HCT116 (cell line): ENCODE measurements around the gene GYPC. TPM values are rescaled to one million over a fixed set of nuclear protein-coding genes. Genes with fewer than 3 reads are reported as not detected.

Experiments
- ATAC-seq: fragments of 200-7000 bp; cut with Tn5 transposase; 2 replicates; pipeline ENCODE4 v1.9.1; 2020; ENCODE audit warnings: mild to moderate bottlenecking, moderate library complexity
- BruUV-seq: library from RNA; stranded (reverse); fragments of 400-500 nt; replicated peaks from 2 replicates; lab custom pipeline; 2021; lab: Mats Ljungman, UMichigan
- CTCF ChIA-PET: fragments of 300-600 bp; sonication (Branson Sonifier 250); formaldehyde crosslinking; loops from one replicate; lab custom pipeline; 2021; ENCODE audit warnings: antibody characterized with exemption; lab: Charles Lee
- POLR2A ChIA-PET: fragments of 300-600, 350-600 bp; sonication (Branson Sonifier 250); formaldehyde crosslinking; loops from one replicate; lab custom pipeline; 2021; ENCODE audit warnings: antibody characterized with exemption; lab: Charles Lee
- RAD21 ChIA-PET, 2 experiments: fragments of 300-600 bp; sonication (Branson Sonifier 250); formaldehyde crosslinking; loops; one replicate each; lab custom pipeline; 2023; ENCODE audit warnings: low total read pairs in 2 of 2; ENCODE audit not compliant: uncharacterized antibody in 2 of 2, unreplicated experiment in 2 of 2, low non-redundant PET in 1 of 2; lab: Charles Lee
- DNase-seq: peaks from one replicate; pipeline ENCODE4 v3.0.0-alpha.2; 2010; ENCODE audit warnings: low read depth, low spot score
- H2AFZ ChIP-seq: fragments of 200-600 bp; shearing (Covaris generic), sonication (generic); 2 replicates; pipeline ENCODE4 v1.6.1; 2017; ENCODE audit warnings: low read depth, mixed run types, mixed read lengths, antibody characterized with exemption, low read length; ENCODE audit not compliant: poor library complexity, severe bottlenecking
- H3K27ac ChIP-seq: 2 replicates; pipeline ENCODE4 v1.5.1; 2012; ENCODE audit warnings: low read depth, low read length
- H3K27me3 ChIP-seq: fragments of 200-600 bp; sonication (generic); 2 replicates; pipeline ENCODE4 v1.6.1; 2016; ENCODE audit warnings: mixed run types, low read length, mixed read lengths; ENCODE audit not compliant: insufficient read depth
- H3K36me3 ChIP-seq, 2 experiments: fragments of 200-500 bp in 1 of 2; fragments of 200-600 bp in 1 of 2; sonication (Bioruptor generic) in 1 of 2; sonication (generic) in 1 of 2; 2 replicates each; pipeline versions ENCODE4 v1.5.1 to v1.6.1; 2014 to 2016; ENCODE audit warnings: low read length in 2 of 2, inconsistent platforms in 1 of 2, mixed read lengths in 1 of 2, mixed run types in 1 of 2; ENCODE audit not compliant: insufficient read depth in 2 of 2, control insufficient read depth in 1 of 2
- H3K4me1 ChIP-seq, 2 experiments: fragments of 200-600 bp in 1 of 2; sonication (generic) in 1 of 2; 2 replicates each; pipeline versions ENCODE4 v1.5.1 to v1.6.1; 2012 to 2017; ENCODE audit warnings: low read length in 2 of 2, inconsistent platforms in 1 of 2, mild to moderate bottlenecking in 1 of 2, mixed read lengths in 1 of 2, mixed run types in 1 of 2, moderate library complexity in 1 of 2; ENCODE audit not compliant: insufficient read depth in 2 of 2, control insufficient read depth in 1 of 2
- H3K4me2 ChIP-seq: fragments of 200-600 bp; sonication (generic); 2 replicates; pipeline ENCODE4 v1.6.1; 2017; ENCODE audit warnings: mixed run types, low read length, mixed read lengths
- H3K4me3 ChIP-seq, 2 experiments: fragments of 200-600 bp in 1 of 2; sonication (generic) in 1 of 2; replicated peaks in 1 of 2; 2 replicates each; pipeline ENCODE4 v1.5.1; 2011 to 2016; ENCODE audit warnings: low read length in 2 of 2, control low read depth in 1 of 2, low read depth in 1 of 2, mild to moderate bottlenecking in 1 of 2, mixed read lengths in 1 of 2, mixed run types in 1 of 2
- H3K79me2 ChIP-seq: fragments of 200-600 bp; sonication (generic); 2 replicates; pipeline ENCODE4 v1.6.1; 2017; ENCODE audit warnings: mild to moderate bottlenecking, mixed run types, low read length, moderate library complexity, mixed read lengths; ENCODE audit not compliant: insufficient read depth
- H3K9ac ChIP-seq: fragments of 200-600 bp; sonication (generic); 2 replicates; pipeline ENCODE4 v1.6.1; 2016; ENCODE audit warnings: low read length, mixed read lengths
- H3K9me2 ChIP-seq: fragments of 200-600 bp; sonication (generic), shearing (Covaris generic); 2 replicates; pipeline ENCODE4 v1.6.1; 2017; ENCODE audit warnings: mixed run types, mild to moderate bottlenecking, moderate library complexity; ENCODE audit not compliant: insufficient read depth
- H3K9me3 ChIP-seq, 2 experiments: fragments of 200-500 bp in 1 of 2; fragments of 200-600 bp in 1 of 2; sonication (Bioruptor generic) in 1 of 2; sonication (generic) in 1 of 2; 2 replicates each; pipeline ENCODE4 v1.6.1; 2014 to 2017; ENCODE audit warnings: low read length in 2 of 2, mixed read lengths in 2 of 2, inconsistent platforms in 1 of 2, low read depth in 1 of 2, mild to moderate bottlenecking in 1 of 2, mixed run types in 1 of 2, moderate library complexity in 1 of 2; ENCODE audit not compliant: control insufficient read depth in 1 of 2, insufficient read depth in 1 of 2
- H4K20me1 ChIP-seq: fragments of 200-600 bp; sonication (generic), shearing (Covaris generic); 2 replicates; pipeline ENCODE4 v1.6.1; 2017; ENCODE audit warnings: mixed run types, mild to moderate bottlenecking, moderate library complexity; ENCODE audit not compliant: insufficient read depth
- CBX3 ChIP-seq: IDR thresholded peaks from 2 replicates; pipeline ENCODE4 v1.6.1; 2012; ENCODE audit warnings: low read depth
- CEBPB ChIP-seq: IDR thresholded peaks from 2 replicates; pipeline ENCODE4 v1.6.1; 2012; ENCODE audit warnings: low read depth
- ELF1 ChIP-seq: IDR thresholded peaks from 2 replicates; pipeline ENCODE4 v1.6.1; 2012; ENCODE audit warnings: low read depth, borderline replicate concordance
- EZH2 ChIP-seq: fragments of 200-600 bp; sonication (generic); IDR thresholded peaks from 2 replicates; pipeline ENCODE4 v1.6.1; 2017; ENCODE audit warnings: antibody characterized with exemption, mixed run types
- POLR2A ChIP-seq: IDR thresholded peaks from 2 replicates; pipeline ENCODE4 v1.7.0; 2011; ENCODE audit warnings: borderline replicate concordance; ENCODE audit not compliant: insufficient read depth, insufficient read length; ENCODE audit errors: extremely low read depth
- POLR2AphosphoS5 ChIP-seq: IDR thresholded peaks from 2 replicates; pipeline ENCODE4 v1.6.1; 2011; ENCODE audit warnings: mild to moderate bottlenecking, low read depth, low read length, moderate library complexity
- RAD21 ChIP-seq: IDR thresholded peaks from 2 replicates; pipeline ENCODE4 v1.6.1; 2012; ENCODE audit warnings: low read depth, mild to moderate bottlenecking
- SIN3A ChIP-seq: IDR thresholded peaks from 2 replicates; pipeline ENCODE4 v1.6.1; 2012; ENCODE audit warnings: low read depth
- SP1 ChIP-seq: IDR thresholded peaks from 2 replicates; pipeline ENCODE4 v1.6.1; 2012; ENCODE audit warnings: low read depth
- SRF ChIP-seq: IDR thresholded peaks from 2 replicates; pipeline ENCODE4 v1.6.1; 2012; ENCODE audit warnings: low read depth
- TCF7L2 ChIP-seq: IDR thresholded peaks from 2 replicates; pipeline ENCODE4 v1.7.0; 2011; ENCODE audit warnings: borderline replicate concordance, inconsistent platforms; ENCODE audit not compliant: insufficient read depth, insufficient read length; ENCODE audit errors: extremely low read depth
- YY1 ChIP-seq: IDR thresholded peaks from 2 replicates; pipeline ENCODE4 v1.6.1; 2011; ENCODE audit warnings: low read length, low read depth, moderate library complexity, mild to moderate bottlenecking; ENCODE audit not compliant: insufficient replicate concordance; ENCODE audit errors: extremely low read depth
- ZFX ChIP-seq: fragments of 450-650 bp; IDR thresholded peaks from 2 replicates; pipeline ENCODE4 v1.6.1; 2017
- ZNF274 ChIP-seq: fragments of 200-500 bp; sonication (Bioruptor generic); IDR thresholded peaks from 2 replicates; pipeline ENCODE4 v1.6.1; 2014; ENCODE audit warnings: mild to moderate bottlenecking, low read depth, low read length, inconsistent platforms
- intact Hi-C: fragments of 100-400 bp; cut with micrococcal nuclease; formaldehyde crosslinking; loops from 2 replicates; pipeline ENCODE4 v1.10.0; 2022
- total RNA-seq: library from RNA; stranded (reverse); gene quantifications from one replicate; pipeline ENCODE4 v1.2.1, GENCODE V29; 2021; ENCODE audit not compliant: unreplicated experiment
- TF ChIP-seq, protein P1 (sequence below): IDR thresholded peaks from 2 replicates; pipeline ENCODE4 v1.6.1; 2012
- TF ChIP-seq, protein P2 (sequence below): IDR thresholded peaks from 2 replicates; pipeline ENCODE4 v1.6.1; 2012
- TF ChIP-seq, protein P3 (sequence below): IDR thresholded peaks from 2 replicates; pipeline ENCODE4 v1.6.1; 2012; ENCODE audit warnings: low read depth
- TF ChIP-seq, protein P4 (sequence below): IDR thresholded peaks from 2 replicates; pipeline ENCODE4 v1.6.1; 2011; ENCODE audit warnings: mild to moderate bottlenecking, low read length, moderate library complexity; ENCODE audit not compliant: insufficient replicate concordance; ENCODE audit errors: extremely low read depth

GYPC gene
- total RNA-seq, 1 experiment from 2014 or later, result 0.66 TPM

DNA sequence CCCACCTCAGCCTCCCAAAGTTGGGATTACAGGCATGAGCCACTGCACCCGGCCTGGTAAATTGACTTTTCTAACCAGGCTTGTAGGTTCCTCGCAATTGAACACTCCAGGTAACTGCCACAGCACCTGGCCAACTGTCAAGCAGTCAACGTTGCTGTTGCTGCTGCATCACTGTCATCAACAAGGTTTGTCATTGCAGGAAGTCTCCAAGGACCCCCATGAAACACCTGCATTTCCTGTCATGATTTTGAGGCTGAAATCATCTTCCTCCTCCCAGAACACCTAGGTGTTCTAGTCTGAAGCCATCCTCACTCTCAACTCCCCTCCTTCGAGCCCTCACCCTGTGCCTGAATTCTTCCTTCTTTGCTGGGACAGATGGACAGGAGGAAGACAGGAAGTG, 29.7 kb downstream of the GYPC start:
- TF ChIP-seq EZH2, result no peak
- no peak for TF ChIP-seq POLR2AphosphoS5
- TF ChIP-seq, protein P1, sequence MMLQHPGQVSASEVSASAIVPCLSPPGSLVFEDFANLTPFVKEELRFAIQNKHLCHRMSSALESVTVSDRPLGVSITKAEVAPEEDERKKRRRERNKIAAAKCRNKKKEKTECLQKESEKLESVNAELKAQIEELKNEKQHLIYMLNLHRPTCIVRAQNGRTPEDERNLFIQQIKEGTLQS, result no peak
- TF ChIP-seq, protein P2, sequence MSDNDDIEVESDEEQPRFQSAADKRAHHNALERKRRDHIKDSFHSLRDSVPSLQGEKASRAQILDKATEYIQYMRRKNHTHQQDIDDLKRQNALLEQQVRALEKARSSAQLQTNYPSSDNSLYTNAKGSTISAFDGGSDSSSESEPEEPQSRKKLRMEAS, result no peak
- TF ChIP-seq CBX3, result no peak
- no peak for TF ChIP-seq SP1
- TF ChIP-seq ELF1, result no peak
- no peak for TF ChIP-seq RAD21
- no peak for TF ChIP-seq ZNF274
- TF ChIP-seq, protein P3, sequence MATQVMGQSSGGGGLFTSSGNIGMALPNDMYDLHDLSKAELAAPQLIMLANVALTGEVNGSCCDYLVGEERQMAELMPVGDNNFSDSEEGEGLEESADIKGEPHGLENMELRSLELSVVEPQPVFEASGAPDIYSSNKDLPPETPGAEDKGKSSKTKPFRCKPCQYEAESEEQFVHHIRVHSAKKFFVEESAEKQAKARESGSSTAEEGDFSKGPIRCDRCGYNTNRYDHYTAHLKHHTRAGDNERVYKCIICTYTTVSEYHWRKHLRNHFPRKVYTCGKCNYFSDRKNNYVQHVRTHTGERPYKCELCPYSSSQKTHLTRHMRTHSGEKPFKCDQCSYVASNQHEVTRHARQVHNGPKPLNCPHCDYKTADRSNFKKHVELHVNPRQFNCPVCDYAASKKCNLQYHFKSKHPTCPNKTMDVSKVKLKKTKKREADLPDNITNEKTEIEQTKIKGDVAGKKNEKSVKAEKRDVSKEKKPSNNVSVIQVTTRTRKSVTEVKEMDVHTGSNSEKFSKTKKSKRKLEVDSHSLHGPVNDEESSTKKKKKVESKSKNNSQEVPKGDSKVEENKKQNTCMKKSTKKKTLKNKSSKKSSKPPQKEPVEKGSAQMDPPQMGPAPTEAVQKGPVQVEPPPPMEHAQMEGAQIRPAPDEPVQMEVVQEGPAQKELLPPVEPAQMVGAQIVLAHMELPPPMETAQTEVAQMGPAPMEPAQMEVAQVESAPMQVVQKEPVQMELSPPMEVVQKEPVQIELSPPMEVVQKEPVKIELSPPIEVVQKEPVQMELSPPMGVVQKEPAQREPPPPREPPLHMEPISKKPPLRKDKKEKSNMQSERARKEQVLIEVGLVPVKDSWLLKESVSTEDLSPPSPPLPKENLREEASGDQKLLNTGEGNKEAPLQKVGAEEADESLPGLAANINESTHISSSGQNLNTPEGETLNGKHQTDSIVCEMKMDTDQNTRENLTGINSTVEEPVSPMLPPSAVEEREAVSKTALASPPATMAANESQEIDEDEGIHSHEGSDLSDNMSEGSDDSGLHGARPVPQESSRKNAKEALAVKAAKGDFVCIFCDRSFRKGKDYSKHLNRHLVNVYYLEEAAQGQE, result no peak
- no peak for TF ChIP-seq ZFX
- TF ChIP-seq POLR2A, result no peak
- TF ChIP-seq SRF, result no peak
- TF ChIP-seq SIN3A, result no peak
- no peak for TF ChIP-seq TCF7L2
- TF ChIP-seq, protein P4, sequence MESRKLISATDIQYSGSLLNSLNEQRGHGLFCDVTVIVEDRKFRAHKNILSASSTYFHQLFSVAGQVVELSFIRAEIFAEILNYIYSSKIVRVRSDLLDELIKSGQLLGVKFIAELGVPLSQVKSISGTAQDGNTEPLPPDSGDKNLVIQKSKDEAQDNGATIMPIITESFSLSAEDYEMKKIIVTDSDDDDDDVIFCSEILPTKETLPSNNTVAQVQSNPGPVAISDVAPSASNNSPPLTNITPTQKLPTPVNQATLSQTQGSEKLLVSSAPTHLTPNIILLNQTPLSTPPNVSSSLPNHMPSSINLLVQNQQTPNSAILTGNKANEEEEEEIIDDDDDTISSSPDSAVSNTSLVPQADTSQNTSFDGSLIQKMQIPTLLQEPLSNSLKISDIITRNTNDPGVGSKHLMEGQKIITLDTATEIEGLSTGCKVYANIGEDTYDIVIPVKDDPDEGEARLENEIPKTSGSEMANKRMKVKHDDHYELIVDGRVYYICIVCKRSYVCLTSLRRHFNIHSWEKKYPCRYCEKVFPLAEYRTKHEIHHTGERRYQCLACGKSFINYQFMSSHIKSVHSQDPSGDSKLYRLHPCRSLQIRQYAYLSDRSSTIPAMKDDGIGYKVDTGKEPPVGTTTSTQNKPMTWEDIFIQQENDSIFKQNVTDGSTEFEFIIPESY, result no peak
- TF ChIP-seq CEBPB, result no peak
- no peak for TF ChIP-seq YY1
- H3K27me3 ChIP-seq, result peaks cover 29% of the 10 kb centered on the region
- H4K20me1 ChIP-seq, result no peaks in the 10 kb centered on the region
- no peaks in the 10 kb centered on the region for H3K36me3 ChIP-seq
- no peak for ATAC-seq
- no peaks in the 10 kb centered on the region for H3K9me3 ChIP-seq
- ChIA-PET CTCF (no interaction called here), POLR2A (no interaction called here), RAD21 (no interaction called here)
- no peaks in the 10 kb centered on the region for H3K79me2 ChIP-seq
- H3K27ac ChIP-seq, result no peak overlapping the region
- intact Hi-C loops, result no loop called here
- no peak overlapping the region for H2AFZ ChIP-seq
- no peaks in the 10 kb centered on the region for H3K9me2 ChIP-seq
- H3K4me1 ChIP-seq, result no peaks in the 10 kb centered on the region
- H3K9ac ChIP-seq, result no peak overlapping the region
- DNase-seq, result no peak
- no peak overlapping the region for H3K4me3 ChIP-seq
- BruUV-seq, result no TSS peak
- H3K4me2 ChIP-seq, result no peak overlapping the region
